Gastroesophageal sphincter (tissue), 4 donors: Measurements from ENCODE around the gene TRIO. TPM values are rescaled to one million over a fixed set of nuclear protein-coding genes. Genes with fewer than 3 reads are reported as not detected.

Source experiments
- ATAC-seq: fragments of 150-250 bp; one replicate; pipeline ENCODE4 v1.9.1; 2016; ENCODE audit warnings: mild to moderate bottlenecking, moderate library complexity
- H3K27ac ChIP-seq, 4 donors: fragments of 200-600 bp; sonication (generic) in 3 of 4; 1 replicate in 3 of 4; 2 replicates in 1 of 4; pipeline ENCODE4 v1.5.1; 2016 to 2019
- H3K27me3 ChIP-seq: fragments of 200-600 bp; sonication (generic); one replicate; pipeline ENCODE4 v1.5.1; 2019
- H3K36me3 ChIP-seq, 2 donors: fragments of 200-600 bp; sonication (generic); one replicate each; pipeline ENCODE4 v1.5.1; 2019; ENCODE audit warnings: control low read depth in 1 of 2
- H3K4me1 ChIP-seq, 3 donors: fragments of 200-600 bp; sonication (generic); 1 replicate in 2 of 3; 2 replicates in 1 of 3; pipeline ENCODE4 v1.5.1; 2016 to 2019; ENCODE audit warnings: control low read depth in 2 of 3
- H3K4me3 ChIP-seq, 2 donors: fragments of 200-600 bp; sonication (generic); one replicate each; pipeline ENCODE4 v1.5.1; 2019; ENCODE audit warnings: mild to moderate bottlenecking in 1 of 2, moderate library complexity in 1 of 2
- H3K9me3 ChIP-seq, 3 donors: fragments of 200-600 bp; sonication (generic); one replicate each; pipeline ENCODE4 v1.5.1; 2017 to 2019; ENCODE audit warnings: control low read depth in 2 of 3
- EP300 ChIP-seq: sonication (generic); formaldehyde crosslinking; IDR thresholded peaks from one replicate; pipeline ENCODE4 v1.6.1; 2017; ENCODE audit warnings: antibody characterized with exemption, mild to moderate bottlenecking
- POLR2A ChIP-seq, 2 donors: fragments of 450-650 bp; IDR thresholded peaks; one replicate each; pipeline ENCODE4 v1.6.1; 2017; ENCODE audit warnings: antibody characterized with exemption in 2 of 2, mild to moderate bottlenecking in 2 of 2, moderate library complexity in 1 of 2
- POLR2AphosphoS5 ChIP-seq: sonication (generic); formaldehyde crosslinking; IDR thresholded peaks from one replicate; pipeline ENCODE4 v1.6.1; 2017; ENCODE audit warnings: antibody characterized with exemption
- WGBS, 2 donors: methylation state at CpG; one replicate each; pipeline ENCODE4 v1.1.5; 2018; ENCODE audit warnings: low coverage in 1 of 2; 5-methylcytosine and 5-hydroxymethylcytosine counted together
- total RNA-seq, 4 donors: library from RNA; depleted of rRNA; stranded (reverse); fragments of >200 nt; gene quantifications; one replicate each; pipeline ENCODE4 v1.1.0, GENCODE V29; 2016
- TF ChIP-seq, protein P1 (sequence below), 4 experiments: fragments of 200-600 bp in 2 of 4; fragments of 450-650 bp in 2 of 4; sonication (generic) in 1 of 4; IDR thresholded peaks; one replicate each; pipeline ENCODE4 v1.5.1; 2017 to 2019; ENCODE audit warnings: antibody characterized with exemption in 4 of 4, mild to moderate bottlenecking in 2 of 4, moderate library complexity in 2 of 4

Gene TRIO
- total RNA-seq, 4 donors from 2014 or later: 69.2 to 257 (median 172) TPM

DNA sequence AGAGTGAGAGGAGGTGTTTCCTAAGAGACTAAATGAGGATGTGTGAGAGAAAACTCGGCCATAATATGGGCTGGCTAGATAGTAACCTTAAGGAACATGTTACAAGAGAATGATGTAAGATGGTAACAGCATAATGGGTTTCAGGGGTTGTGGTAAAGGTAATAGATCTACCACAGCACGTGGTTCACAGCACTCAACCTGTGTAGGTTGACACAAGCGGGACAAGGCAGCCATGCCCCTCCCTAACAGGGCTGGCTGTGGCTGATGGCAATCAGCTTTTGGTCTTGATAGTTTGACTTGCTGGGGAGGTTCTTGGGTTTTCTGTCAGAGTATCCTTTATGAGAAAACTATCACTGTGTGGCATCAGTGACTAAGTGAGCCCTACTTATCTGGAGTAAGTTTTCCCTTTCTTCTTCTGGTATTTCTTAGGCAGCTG is 138.6 kb downstream of the TRIO start:
- no peak for ATAC-seq
- Histone ChIP-seq H3K27ac (no peak overlapping the region), H3K9me3 (no peaks in the 10 kb centered on the region), H3K4me3 (no peak overlapping the region), H3K27me3 (no peaks in the 10 kb centered on the region), H3K36me3 (peaks cover 0 to 20% of the 10 kb centered on the region in 2 donors), H3K4me1 (peaks cover 0 to 52% (median 0%) of the 10 kb centered on the region in 3 donors)
- WGBS, 2 donors: 51 to 100% methylated on average over 2 to 3 of the region's 3 CpGs
- no peak for TF ChIP-seq POLR2AphosphoS5
- TF ChIP-seq EP300: no peak
- TF ChIP-seq, protein P1, sequence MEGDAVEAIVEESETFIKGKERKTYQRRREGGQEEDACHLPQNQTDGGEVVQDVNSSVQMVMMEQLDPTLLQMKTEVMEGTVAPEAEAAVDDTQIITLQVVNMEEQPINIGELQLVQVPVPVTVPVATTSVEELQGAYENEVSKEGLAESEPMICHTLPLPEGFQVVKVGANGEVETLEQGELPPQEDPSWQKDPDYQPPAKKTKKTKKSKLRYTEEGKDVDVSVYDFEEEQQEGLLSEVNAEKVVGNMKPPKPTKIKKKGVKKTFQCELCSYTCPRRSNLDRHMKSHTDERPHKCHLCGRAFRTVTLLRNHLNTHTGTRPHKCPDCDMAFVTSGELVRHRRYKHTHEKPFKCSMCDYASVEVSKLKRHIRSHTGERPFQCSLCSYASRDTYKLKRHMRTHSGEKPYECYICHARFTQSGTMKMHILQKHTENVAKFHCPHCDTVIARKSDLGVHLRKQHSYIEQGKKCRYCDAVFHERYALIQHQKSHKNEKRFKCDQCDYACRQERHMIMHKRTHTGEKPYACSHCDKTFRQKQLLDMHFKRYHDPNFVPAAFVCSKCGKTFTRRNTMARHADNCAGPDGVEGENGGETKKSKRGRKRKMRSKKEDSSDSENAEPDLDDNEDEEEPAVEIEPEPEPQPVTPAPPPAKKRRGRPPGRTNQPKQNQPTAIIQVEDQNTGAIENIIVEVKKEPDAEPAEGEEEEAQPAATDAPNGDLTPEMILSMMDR (IDR thresholded peaks at IDR 0.05): no peak
- no peak for TF ChIP-seq POLR2A (IDR thresholded peaks at IDR 0.05)

DNA sequence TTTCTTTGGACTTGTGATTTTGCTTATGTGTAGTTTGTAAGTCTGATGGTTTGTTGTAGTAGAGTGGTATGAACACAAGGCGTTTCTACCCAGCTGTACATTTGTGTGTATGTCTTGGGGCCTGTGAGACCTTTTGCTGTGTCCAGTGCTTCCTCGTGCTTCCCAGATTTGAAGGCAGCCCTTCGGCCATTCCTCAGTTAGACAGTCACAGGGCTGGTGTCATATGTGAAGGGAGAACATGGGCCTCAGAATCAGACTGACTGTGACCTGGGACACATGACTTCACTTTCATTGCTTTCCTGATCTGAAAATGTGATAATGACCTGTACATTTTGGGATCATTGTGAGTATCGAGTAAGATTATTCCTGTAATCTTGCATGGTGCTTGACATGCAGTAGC is 140.0 kb downstream of the TRIO start:
- no peak for ATAC-seq
- H3K9me3 ChIP-seq: no peaks in the 10 kb centered on the region
- WGBS, 2 donors: 95 to 100% methylated on average over 1 to 2 of the region's 4 CpGs
- no peak overlapping the region for H3K4me3 ChIP-seq
- H3K27ac ChIP-seq: no peak overlapping the region
- peaks cover 0 to 44% (median 0%) of the 10 kb centered on the region in 3 donors for H3K4me1 ChIP-seq
- peaks cover 0 to 30% of the 10 kb centered on the region in 2 donors for H3K36me3 ChIP-seq
- no peaks in the 10 kb centered on the region for H3K27me3 ChIP-seq
- no peak for TF ChIP-seq POLR2A (IDR thresholded peaks at IDR 0.05)
- no peak for TF ChIP-seq POLR2AphosphoS5

DNA sequence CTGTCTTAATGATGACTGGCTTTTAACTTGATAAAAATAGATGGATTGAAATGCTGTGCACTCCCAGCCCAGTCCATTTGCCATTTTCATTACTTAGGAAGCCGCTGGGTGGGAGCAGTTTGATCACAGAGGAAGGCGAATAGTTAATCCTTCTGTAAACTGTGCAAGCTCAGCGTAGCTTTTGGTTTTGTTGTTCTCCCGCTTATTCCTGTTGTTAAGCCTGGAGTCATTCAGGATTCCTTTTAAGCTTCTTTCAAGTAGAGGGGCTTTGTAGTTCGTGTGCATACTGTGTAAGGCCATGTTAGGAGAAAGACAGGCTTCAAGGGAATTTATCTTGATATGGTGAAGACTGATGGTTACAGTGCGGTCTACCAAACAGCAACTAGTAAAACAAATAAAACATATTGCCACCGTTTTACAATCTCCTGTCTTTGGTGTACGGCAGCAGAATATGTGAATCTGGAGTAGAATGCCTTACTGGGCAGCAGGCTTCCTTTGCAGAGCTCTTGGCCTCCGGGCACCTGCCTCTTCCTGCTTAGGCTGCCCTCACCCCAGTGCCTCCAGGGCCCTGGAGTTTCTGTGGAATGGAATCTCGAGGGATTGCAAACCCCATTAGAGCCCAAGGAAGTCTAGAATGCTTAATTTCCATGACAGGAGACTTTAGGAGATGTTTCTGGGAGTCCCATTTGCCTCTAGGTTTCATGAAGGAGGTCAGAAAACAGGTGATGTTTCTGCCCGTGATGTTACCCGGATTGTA is 141.4 kb downstream of the TRIO start:
- no peak for ATAC-seq
- 62 to 69% methylated on average over 9 to 12 of the region's 12 CpGs for WGBS, 2 donors
- H3K9me3 ChIP-seq: no peaks in the 10 kb centered on the region
- H3K4me3 ChIP-seq: no peak overlapping the region
- no peaks in the 10 kb centered on the region for H3K27me3 ChIP-seq
- H3K36me3 ChIP-seq: peaks cover 0 to 43% of the 10 kb centered on the region in 2 donors
- TF ChIP-seq POLR2AphosphoS5: no peak
- peaks cover 0 to 41% (median 0%) of the 10 kb centered on the region in 3 donors for H3K4me1 ChIP-seq
- H3K27ac ChIP-seq: no peak overlapping the region

DNA sequence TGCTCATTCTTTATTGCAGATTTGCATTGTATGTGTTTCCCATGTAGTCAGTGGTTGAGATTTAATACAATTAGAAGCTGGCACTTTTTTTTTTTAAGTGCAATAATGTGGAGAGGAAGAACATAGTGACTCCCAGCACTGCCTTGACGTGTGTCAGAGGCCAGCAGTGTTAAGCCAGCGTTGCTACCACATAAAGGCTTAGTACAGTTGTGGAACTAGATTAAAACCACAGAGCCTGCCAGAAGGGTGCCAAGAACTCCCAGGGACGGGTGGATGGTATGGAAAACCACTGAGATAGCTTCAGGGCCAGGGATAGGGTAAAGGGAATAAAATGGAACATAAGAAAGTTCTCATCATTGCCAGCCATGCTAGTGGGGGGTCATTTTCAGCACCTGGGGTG is 142.9 kb downstream of the TRIO start:
- Histone ChIP-seq H3K27ac (no peak overlapping the region), H3K27me3 (no peaks in the 10 kb centered on the region), H3K9me3 (no peaks in the 10 kb centered on the region), H3K4me3 (no peak overlapping the region), H3K4me1 (peaks cover 0 to 41% (median 0%) of the 10 kb centered on the region in 3 donors), H3K36me3 (peaks cover 0 to 48% of the 10 kb centered on the region in 2 donors)
- no peak for ATAC-seq
- TF ChIP-seq EP300 (no peak), POLR2AphosphoS5 (no peak), POLR2A (IDR thresholded peaks at IDR 0.05) (no peak)
- TF ChIP-seq, protein P1 (IDR thresholded peaks at IDR 0.05): no peak
- 31 to 76% methylated on average over 2 of the region's 3 CpGs for WGBS, 2 donors

DNA sequence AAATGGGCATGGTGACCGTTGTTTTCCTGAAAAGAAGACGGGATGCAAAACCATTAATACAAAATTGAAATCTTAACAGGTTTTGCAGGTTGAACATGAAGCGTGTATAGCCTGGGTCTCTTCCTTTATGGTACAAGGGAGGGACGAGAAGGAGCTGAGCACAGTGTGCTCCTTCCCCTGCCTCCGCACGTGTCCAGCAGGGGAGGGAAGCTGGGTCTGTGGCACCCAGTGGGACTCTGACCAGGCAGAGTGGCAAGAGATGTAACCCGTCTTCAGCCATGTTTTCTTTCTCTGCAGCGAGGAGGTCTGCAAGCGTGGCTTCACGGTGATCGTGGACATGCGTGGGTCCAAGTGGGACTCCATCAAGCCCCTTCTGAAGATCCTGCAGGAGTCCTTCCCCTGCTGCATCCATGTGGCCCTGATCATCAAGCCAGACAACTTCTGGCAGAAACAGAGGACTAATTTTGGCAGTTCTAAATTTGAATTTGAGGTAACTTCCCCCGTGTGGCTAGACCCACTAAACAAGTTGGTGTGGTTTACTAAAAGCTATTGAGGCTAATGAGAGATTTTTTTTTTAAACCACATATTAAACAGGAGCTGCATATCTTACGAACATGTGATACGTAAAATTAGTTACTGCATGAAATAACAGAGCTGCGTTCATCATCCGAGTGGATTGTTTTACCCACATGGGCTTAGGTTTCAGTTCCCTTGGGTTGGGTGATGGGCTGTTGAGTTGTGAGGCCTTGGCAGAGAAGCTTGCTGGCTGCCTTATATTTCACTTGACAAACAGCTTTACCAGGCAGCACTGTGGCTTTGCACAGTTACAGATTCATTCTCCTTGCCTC is 143.7 kb downstream of the TRIO start:
- Histone ChIP-seq H3K27me3 (no peaks in the 10 kb centered on the region), H3K36me3 (peaks cover 0 to 48% of the 10 kb centered on the region in 2 donors), H3K4me3 (no peak overlapping the region), H3K9me3 (no peaks in the 10 kb centered on the region), H3K4me1 (peaks cover 0 to 41% (median 0%) of the 10 kb centered on the region in 3 donors), H3K27ac (no peak overlapping the region)
- ATAC-seq: no peak
- 81 to 93% methylated on average over 10 to 11 of the region's 17 CpGs for WGBS, 2 donors
- no peak for TF ChIP-seq POLR2AphosphoS5
- TF ChIP-seq, protein P1 (IDR thresholded peaks at IDR 0.05): no peak
- no peak for TF ChIP-seq POLR2A (IDR thresholded peaks at IDR 0.05)
- TF ChIP-seq EP300: no peak
